ENCODE data around the gene ZNF664.
A peak's percentile ranks its signal among the peaks of the same experiment; 100 is the strongest.

Gene ZNF664

GRCh38 chr12:123958876-123959275, 14.1 kb upstream of the ZNF664 start:
- no peak for DNase-seq (ENCODE audit: low spot score)

DNA sequence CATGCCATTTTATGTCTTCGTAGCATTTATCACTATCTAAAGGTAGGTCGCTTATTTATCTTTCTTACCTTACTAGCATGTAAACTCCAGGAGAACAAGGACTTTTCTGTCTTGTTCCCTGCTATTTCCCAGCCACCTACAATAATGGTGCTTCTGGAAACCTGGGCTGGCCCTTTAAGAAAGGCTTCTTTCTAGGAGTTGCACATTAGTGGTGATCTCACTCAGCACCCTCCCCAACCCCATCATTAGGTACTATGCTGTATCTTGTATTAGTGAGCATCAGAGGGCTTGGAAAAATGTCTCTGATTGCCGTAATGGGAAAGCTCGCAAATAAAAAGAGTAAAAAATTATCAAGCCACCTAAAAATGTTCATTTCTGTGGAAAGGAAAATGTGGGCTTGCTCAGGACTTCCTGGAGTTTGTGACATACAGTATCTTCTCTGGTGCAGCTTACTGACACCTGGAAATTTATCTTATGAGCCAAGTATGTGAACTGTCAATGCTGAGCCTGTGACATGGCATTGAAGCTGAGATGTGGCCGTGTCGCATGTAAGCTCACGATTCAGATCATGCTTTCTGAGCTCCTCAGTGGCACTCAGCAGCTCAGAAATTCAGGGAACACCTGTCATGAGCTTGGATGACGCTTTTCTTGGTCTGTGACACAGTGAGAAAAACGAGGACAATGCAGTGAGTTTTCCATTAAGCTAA, 12.8 kb upstream of the ZNF664 start:
- no peak for DNase-seq (ENCODE audit: low spot score)

DNA sequence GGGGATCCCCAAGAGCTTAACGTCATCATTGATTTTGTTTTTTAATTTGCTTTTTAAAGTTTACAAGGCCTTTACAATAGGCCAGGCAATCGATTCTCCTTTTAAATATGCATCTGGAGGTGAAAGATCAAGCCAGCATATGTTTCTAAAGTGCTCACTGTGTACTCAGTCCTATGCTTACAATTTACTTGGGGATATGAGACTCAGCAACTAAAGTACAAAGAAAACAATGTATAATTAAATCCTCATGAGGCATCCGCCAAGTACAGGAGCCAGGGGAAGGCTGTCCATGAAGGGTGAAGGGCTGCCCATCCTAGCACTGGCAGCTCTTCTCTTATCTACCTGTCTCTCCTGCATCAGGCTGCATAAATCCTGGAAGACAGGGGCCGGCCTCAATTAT, 12.2 kb upstream of the ZNF664 start:
- DNase-seq (ENCODE audit: low spot score): no peak

- DNase-seq (ENCODE audit: low spot score): no peak
Observed at GRCh38 chr12:123961585-123962345, 11.2 kb upstream of the ZNF664 start.

DNA sequence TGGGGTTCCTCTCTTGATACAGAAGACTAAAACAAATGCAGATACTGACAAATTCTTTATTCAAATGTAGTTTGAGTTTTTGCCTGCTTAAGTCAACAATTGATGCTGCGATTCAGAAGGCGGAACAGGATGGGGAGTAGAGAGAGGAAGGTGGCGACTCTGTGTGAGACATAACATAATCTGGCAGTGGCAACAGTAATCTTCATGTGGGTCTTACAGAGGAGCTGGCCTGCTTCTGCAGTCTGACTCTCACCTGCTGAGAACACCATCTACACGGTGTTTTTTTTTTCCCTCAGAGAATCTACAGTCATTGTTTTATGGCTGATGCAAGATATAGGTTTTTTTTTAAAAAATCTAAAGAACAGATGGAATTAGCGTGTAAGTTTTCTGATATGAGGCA, 10.5 kb upstream of the ZNF664 start:
- DNase-seq (ENCODE audit: low spot score): no peak

- DNase-seq (ENCODE audit: low spot score): no peak
Observed at GRCh38 chr12:123963821-123964220, 9.2 kb upstream of the ZNF664 start.

GRCh38 chr12:123965382-123965781, 7.6 kb upstream of the ZNF664 start:
- DNase-seq (ENCODE audit: low spot score): no peak

GRCh38 chr12:123966596-123966995, 6.4 kb upstream of the ZNF664 start:
- DNase-seq (ENCODE audit: low spot score): no peak

DNA sequence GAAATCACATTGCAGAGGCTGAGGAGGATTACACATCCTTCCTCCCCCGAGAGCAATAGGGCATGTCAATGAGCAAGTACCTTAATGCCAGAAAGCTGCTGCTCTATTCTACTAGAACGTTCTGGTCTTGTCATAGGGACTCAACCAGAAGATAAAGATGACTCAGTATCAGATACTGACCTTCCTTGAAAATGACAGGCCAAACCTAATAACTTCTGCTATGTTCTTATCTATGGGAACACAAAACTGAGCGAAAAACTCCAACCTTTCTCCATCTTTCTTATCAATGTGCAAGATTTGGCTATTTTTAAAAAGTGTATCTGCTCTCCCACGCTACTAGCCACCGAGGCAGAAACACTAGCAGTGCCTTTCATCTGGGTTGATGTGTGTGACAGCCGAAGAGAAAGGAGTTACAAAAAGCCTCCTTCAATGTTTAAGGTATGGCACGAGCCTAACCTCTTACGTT, 5.9 kb upstream of the ZNF664 start:
- no peak for DNase-seq (ENCODE audit: low spot score)

GRCh38 chr12:123971449-123971769, 1.6 kb upstream of the ZNF664 start:
- no peak for DNase-seq (ENCODE audit: low spot score)

DNA sequence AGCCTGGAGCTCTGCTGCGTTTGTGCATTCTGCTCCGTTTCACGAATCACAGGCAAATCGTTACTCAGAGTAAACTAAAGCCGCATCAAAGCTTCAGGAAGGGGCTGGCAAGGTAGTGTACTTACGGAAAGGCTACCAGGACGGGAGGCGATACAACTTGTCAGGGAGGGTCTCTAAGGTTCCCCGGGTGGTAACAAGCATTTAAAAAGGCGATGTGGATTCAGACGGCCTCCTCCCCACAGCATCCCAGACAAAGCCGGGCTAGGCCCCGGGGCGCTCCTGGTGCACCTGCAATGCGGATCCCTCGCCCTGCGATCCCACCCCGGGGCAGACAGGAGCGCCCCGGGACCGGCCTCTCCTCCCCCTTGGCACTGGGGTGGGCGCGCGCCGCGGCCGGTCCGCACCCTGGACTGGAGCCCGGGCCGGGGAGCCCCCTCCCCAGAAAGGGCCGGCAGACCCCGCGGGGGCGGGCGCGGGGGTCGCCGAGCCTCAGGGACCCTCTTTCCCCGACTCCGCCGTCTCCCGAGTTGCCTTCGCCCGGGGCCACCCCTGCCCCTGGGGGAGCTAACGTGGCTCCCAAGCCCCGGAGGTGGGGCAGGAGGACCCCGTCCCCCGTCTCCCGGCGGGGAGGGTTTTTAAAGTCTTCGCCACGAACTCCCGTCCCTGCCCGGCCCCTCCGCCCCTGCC, 1.1 kb upstream of the ZNF664 start:
- peak; percentile 38 for DNase-seq (ENCODE audit: low spot score)

DNA sequence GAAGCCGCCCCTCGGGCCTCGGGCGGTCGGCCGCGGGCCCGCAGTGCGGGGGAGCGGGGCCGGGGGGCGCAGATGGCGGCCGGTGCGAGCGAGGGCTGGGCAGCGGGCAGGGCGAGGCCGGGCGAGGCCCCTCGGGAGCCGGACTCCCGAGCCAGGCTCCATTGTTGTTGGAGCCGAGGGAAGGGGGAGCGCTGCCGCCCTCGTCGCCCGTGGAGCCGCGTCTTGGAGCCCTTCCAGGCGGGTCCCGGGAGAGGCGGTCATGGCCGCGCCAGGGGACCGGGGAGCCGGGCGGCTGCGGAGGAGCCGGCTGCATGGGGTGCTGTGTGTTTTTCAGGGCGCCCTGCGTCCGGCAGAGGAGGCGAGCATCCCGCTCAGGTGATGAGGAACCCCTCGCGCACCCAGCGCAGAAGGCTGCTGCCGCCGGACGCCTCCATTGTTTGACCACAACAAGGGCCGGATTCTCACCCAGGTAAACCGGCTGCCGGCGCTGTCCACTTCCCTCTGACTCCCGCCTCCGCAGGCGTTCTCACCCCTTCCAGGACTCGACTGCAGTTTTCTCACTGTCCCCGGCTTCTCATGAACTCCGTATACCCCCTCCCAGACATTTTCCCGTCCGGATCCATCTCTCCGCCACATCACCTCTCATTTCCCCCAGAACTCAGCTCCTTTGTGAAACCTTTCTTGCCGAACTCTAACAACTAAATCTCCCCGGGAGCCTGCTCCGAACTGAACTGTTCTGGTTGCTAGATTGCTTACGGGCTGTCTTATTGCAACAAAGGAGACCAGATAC, 732 bp downstream of the ZNF664 start:
- peak; percentile 24 for DNase-seq (ENCODE audit: low spot score)

- DNase-seq (ENCODE audit: low spot score): no peak
Observed at GRCh38 chr12:123976227-123976826, 3.3 kb downstream of the ZNF664 start.

GRCh38 chr12:123979566-123979965, 6.6 kb downstream of the ZNF664 start:
- DNase-seq (ENCODE audit: low spot score): no peak

- DNase-seq (ENCODE audit: low spot score): no peak
Observed at GRCh38 chr12:123982269-123982668, 9.3 kb downstream of the ZNF664 start.

GRCh38 chr12:123983822-123984485, 10.9 kb downstream of the ZNF664 start:
- DNase-seq (ENCODE audit: low spot score): peak; percentile 31

DNA sequence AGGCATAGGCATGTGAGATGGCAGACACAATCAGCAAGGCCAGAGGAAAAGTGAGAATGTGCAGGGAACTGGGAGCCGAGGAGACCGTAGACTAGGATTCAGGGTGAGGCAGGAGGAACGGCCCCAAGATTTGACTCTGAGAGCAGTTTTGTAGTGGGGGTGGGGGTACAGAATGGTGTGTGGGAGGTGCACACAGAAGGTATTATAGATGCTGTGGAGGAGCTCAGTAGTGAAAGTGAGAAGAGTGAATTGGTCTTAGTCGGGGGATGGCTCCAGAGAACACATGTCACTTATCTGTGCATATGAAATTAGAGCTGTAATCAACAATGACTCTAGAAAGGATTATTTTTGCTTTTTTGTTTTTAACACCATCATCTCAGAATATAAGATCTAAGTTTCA, 11.9 kb downstream of the ZNF664 start:
- DNase-seq (ENCODE audit: low spot score): no peak

GRCh38 chr12:123986374-123986965, 13.5 kb downstream of the ZNF664 start:
- no peak for DNase-seq (ENCODE audit: low spot score)

DNA sequence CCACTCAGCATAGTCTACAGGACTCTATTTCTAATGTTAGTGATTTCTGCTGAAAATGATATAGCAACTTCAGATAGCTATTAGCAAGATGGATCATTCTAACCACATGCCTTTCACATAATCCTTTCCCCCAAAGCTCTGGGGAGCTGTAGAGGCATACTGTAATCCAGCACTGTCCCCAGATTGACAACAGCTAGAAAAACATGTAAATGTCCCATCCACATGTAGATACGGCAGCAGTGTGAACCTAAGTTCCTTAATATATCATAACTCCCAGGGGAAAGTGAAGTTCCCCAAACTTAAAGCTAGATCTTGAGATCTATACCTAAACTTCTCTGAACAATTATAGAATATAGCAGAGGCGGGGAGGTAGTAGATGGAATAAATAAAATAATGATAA, 14.0 kb downstream of the ZNF664 start:
- DNase-seq (ENCODE audit: low spot score): no peak

DNA sequence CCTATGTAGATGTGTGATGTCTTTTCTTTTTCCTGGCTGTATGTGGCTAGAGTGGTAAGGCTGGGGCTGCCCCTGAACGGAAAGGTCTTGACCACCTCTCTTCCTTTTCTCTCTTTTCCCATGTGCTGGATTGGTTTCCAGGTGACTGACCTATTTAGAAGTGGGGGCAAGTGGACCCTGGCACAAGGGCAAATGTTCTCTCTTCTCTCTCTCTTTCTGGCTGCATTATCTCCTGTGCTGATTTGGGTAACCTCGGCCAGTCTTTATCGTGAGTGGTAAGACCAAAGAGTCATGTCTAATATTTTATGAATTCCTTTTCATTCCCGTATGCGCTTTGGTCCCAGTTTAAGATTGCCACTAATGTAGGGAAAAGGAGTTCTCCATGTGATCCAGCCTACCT, 16.2 kb downstream of the ZNF664 start:
- DNase-seq (ENCODE audit: low spot score): no peak

DNA sequence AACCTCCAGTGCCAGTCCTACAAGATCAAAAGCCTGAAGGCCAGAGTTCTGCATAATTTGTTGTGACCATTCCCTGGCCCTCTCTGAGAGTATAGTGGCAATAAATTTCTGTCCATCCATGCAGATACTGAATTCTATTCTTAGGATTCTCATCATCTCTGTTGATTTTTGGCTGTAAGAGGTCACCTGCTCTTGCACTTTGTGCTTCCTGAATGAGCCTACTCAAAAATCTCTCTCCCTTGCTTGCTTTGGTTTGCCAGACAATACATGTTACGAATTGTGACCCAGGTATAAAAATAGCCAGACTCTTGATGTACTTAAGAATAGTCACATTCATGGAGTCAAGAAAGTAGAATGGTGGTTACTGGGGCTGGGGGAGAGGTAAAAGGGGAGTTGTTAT, 16.7 kb downstream of the ZNF664 start:
- no peak for DNase-seq (ENCODE audit: low spot score)
